ENCODE data around the gene BMF. TPM values are rescaled to one million over a fixed set of nuclear protein-coding genes. Genes with fewer than 3 reads are reported as not detected.
A peak's percentile ranks its signal among the peaks of the same experiment; 100 is the strongest.

The BMF gene
- total RNA-seq, 1 donor from 2014 or later: 376 TPM

GRCh38 chr15:40044717-40045571 is 63.7 kb downstream of the BMF start:
- Mint-ChIP-seq H3K27me3 (no peaks in the 10 kb centered on the region), H3K9me3 (no peaks in the 10 kb centered on the region), H3K4me1 (peaks cover 64% of the 10 kb centered on the region), H3K27ac (peak overlapping the region; percentile 93), H3K4me3 (peak overlapping the region; percentile 46), H3K36me3 (ENCODE audit: low read depth) (no peaks in the 10 kb centered on the region)
- DNase-seq (peak; percentile 77), ATAC-seq (ENCODE audit: low read depth) (peak; percentile 87)
- ChIA-PET POLR2A (interaction anchor here (0.7 to 13.9 kb wide), 16 partner anchors 8 to 264 kb away, joined by 3 to 1329 read pairs (median 6); partner anchors contain the start of genes BMF and PLCB2), CTCF (interaction anchor here (0.7 to 11.2 kb wide), 37 partner anchors 10 to 293 kb away, joined by 3 to 519 read pairs (median 5); partner anchors contain the start of genes BMF, BUB1B and INAFM2)
- intact Hi-C loops (cut with micrococcal nuclease): loop anchor here (1.0 to 10.0 kb wide), 9 partner anchors 24 to 380 kb away; no protein-coding TSS in a partner anchor
- peak; percentile 58 for TF ChIP-seq CTCF (IDR thresholded peaks at IDR 0.05)

DNA sequence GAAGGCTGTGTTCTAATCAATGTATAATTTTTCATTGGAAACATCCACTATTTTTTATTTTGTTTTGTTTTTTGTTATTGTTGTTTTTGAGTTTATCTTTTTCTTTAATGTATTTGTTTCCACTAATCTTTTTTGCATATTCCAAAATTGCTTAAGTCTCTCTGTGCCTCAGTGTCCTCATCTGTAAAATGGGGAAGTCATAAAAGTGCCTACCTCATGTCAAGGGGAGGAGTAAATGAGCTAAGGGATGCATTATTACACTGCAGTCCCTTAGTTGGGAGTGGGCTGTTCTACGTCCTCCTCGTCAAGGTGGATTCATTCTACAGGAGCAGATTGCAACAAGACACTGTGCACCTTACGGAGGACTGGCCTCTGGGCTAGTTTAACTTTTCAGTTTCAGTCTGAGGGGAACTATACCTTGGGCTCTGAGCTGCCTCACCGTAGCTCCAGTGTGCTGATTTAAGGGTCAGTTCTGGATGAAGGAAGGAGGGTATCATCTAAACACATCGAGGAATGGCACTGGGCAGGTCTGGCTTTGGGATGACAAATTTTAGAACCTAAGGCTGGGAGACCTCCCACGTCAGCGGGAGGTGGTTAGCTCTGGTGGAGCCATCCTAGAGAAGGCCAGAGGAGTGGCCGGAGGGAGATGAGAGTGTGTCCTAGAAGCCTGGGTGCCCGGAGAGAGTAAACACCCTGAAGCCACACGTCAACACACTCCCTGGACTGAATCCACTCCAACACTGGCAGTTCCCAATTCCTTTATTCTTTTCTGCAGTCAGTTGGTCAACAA is 64.6 kb downstream of the BMF start:
- ChIA-PET POLR2A (interaction anchor here (0.9 to 13.9 kb wide), 5 partner anchors 9 to 231 kb away, joined by 3 to 1329 read pairs (median 4); partner anchors contain the start of gene BMF), CTCF (interaction anchor here (0.8 to 11.2 kb wide), 7 partner anchors 9 to 259 kb away, joined by 3 to 519 read pairs (median 5); partner anchors contain the start of gene BMF)
- peaks cover 3% of the 10 kb centered on the region for H3K36me3 Mint-ChIP-seq (ENCODE audit: low read depth)

DNA sequence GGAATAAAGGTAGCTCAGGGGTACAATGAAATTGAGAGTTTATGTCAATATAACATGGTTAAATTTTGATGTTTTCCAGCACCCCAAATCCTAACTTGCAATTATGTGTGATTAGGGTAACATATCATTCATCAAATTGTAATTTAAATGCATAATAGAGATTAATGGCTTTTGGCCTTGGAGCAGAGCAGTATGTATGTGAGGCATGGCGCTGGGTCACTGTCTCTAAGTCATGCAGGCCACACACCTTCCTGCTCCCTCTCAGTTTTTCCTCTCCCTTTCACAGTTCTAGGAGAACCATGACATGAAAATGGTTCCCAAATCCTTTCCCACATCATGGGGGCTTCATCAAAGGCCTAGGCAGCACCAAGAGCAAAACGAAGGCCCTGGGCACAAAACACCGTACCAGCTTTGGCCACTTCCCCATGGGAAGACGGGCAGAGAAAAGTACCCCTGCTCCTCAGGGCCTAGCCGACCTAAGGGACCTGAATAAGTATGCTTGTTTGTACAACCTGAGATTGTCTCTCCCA is 65.8 kb downstream of the BMF start:
- ChIA-PET POLR2A (interaction anchor here (1.2 to 13.9 kb wide), 2 partner anchors 58 to 232 kb away, joined by 4 to 1329 read pairs; partner anchors contain the start of gene BMF), CTCF (interaction anchor here (1.2 to 11.2 kb wide), 4 partner anchors 9 to 232 kb away, joined by 4 to 519 read pairs (median 6); partner anchors contain the start of gene BMF)
- H3K27me3 Mint-ChIP-seq: no peaks in the 10 kb centered on the region
- DNase-seq (no peak), ATAC-seq (ENCODE audit: low read depth) (no peak)
- TF ChIP-seq CTCF (IDR thresholded peaks at IDR 0.05): no peak
- no peak overlapping the region for H3K4me3 Mint-ChIP-seq
- intact Hi-C loops (cut with micrococcal nuclease): loop anchor here (10.0 kb wide), 1 partner anchor 382 kb away; no protein-coding TSS in a partner anchor
- H3K27ac Mint-ChIP-seq: peak overlapping the region; percentile 25
- no peaks in the 10 kb centered on the region for H3K9me3 Mint-ChIP-seq
- H3K36me3 Mint-ChIP-seq (ENCODE audit: low read depth): peaks cover 10% of the 10 kb centered on the region
- H3K4me1 Mint-ChIP-seq: peaks cover 60% of the 10 kb centered on the region

More for the DNA sequence above, 64.6 kb downstream of the BMF start:
- Mint-ChIP-seq H3K27me3 (no peaks in the 10 kb centered on the region), H3K4me3 (no peak overlapping the region), H3K4me1 (peaks cover 62% of the 10 kb centered on the region), H3K27ac (peak overlapping the region; percentile 93), H3K9me3 (no peaks in the 10 kb centered on the region)
- DNase-seq: no peak
- no peak for ATAC-seq (ENCODE audit: low read depth)
- no peak for TF ChIP-seq CTCF (IDR thresholded peaks at IDR 0.05)
- intact Hi-C loops (cut with micrococcal nuclease): loop anchor here (10.0 kb wide), 1 partner anchor 381 kb away; no protein-coding TSS in a partner anchor

- CTCF ChIA-PET: interaction anchor here (0.9 to 11.2 kb wide), 3 partner anchors 62 to 234 kb away, joined by 3 to 519 read pairs (median 8); partner anchors contain the start of gene BMF
- no peaks in the 10 kb centered on the region for H3K9me3 Mint-ChIP-seq
- no peak for DNase-seq
- intact Hi-C loops (cut with micrococcal nuclease): loop anchor here (10.0 kb wide), 1 partner anchor 384 kb away; no protein-coding TSS in a partner anchor
- POLR2A ChIA-PET: interaction anchor here (0.6 to 13.9 kb wide), 2 partner anchors 60 to 370 kb away, joined by 3 to 1329 read pairs; partner anchors contain the start of gene BMF
- peak overlapping the region; percentile 47 for H3K27ac Mint-ChIP-seq
- H3K4me3 Mint-ChIP-seq: no peak overlapping the region
- TF ChIP-seq CTCF (IDR thresholded peaks at IDR 0.05): no peak
- no peaks in the 10 kb centered on the region for H3K27me3 Mint-ChIP-seq
- H3K4me1 Mint-ChIP-seq: peaks cover 47% of the 10 kb centered on the region
- no peak for ATAC-seq (ENCODE audit: low read depth)
- peaks cover 29% of the 10 kb centered on the region for H3K36me3 Mint-ChIP-seq (ENCODE audit: low read depth)
Measured at GRCh38 chr15:40040770-40041169, 67.9 kb downstream of the BMF start.
